GM12878 (cell line): ENCODE data around the gene ITGB8. TPM values are rescaled to one million over a fixed set of nuclear protein-coding genes. Genes with fewer than 3 reads are reported as not detected.
A peak's percentile ranks its signal among the peaks of the same experiment; 100 is the strongest.

Experiments used
- ATAC-seq: fragments of 200-7000 bp; cut with Tn5 transposase; 3 replicates; pipeline ENCODE4 v1.9.1; 2020; ENCODE audit warnings: mild to moderate bottlenecking, moderate library complexity
- BruUV-seq: library from RNA; stranded (reverse); fragments of 400-500 nt; replicated peaks from 2 replicates; lab custom pipeline; 2021; lab: Mats Ljungman, UMichigan
- CTCF ChIA-PET: fragments of 300-600 bp; sonication (Branson Sonifier 250); formaldehyde crosslinking; extraction: SDS; loops from one replicate; lab custom pipeline; 2021; ENCODE audit warnings: inconsistent platforms; lab: Yijun Ruan, JAX
- POLR2A ChIA-PET: fragments of 350-600 bp; formaldehyde crosslinking; extraction: SDS; loops from one replicate; lab custom pipeline; 2021; ENCODE audit warnings: inconsistent platforms; lab: Charles Lee
- RAD21 ChIA-PET: fragments of 300-600 bp; sonication (Branson Sonifier 250); formaldehyde crosslinking; loops from one replicate; lab custom pipeline; 2023; ENCODE audit warnings: antibody characterized with exemption; ENCODE audit not compliant: unreplicated experiment; lab: Charles Lee
- SMC1A ChIA-PET: fragments of 300-600 bp; sonication (Branson Sonifier 250); formaldehyde crosslinking; loops from one replicate; lab custom pipeline; 2023; ENCODE audit not compliant: unreplicated experiment, uncharacterized antibody; lab: Charles Lee
- DNase-seq: peaks from one replicate; pipeline ENCODE4 v3.0.0-alpha.2; 2011; ENCODE audit warnings: low read depth, low spot score
- FAIRE-seq: peaks from 3 replicates; lab custom pipeline; 2011; peaks lifted over from hg19 to GRCh38; lab: Jason Lieb, UNC
- H2AFZ ChIP-seq: 2 replicates; pipeline ENCODE4 v1.6.0; 2011; ENCODE audit warnings: low read depth, low read length, control low read depth; ENCODE audit not compliant: control insufficient read depth
- H3K27ac ChIP-seq: 2 replicates; pipeline ENCODE4 v1.5.1; 2011; ENCODE audit warnings: control low read depth; ENCODE audit not compliant: control insufficient read depth, insufficient read depth
- H3K27me3 ChIP-seq, 2 experiments: replicated peaks in 1 of 2; 2 replicates each; pipeline versions ENCODE4 v1.6.0 to v1.6.1; 2011; ENCODE audit warnings: low read length in 1 of 2; ENCODE audit not compliant: control insufficient read depth in 2 of 2, insufficient read depth in 2 of 2
- H3K36me3 ChIP-seq, 2 experiments: 2 replicates each; pipeline ENCODE4 v1.5.1; 2011; ENCODE audit warnings: low read length in 1 of 2; ENCODE audit not compliant: control insufficient read depth in 2 of 2, insufficient read depth in 2 of 2
- H3K4me1 ChIP-seq: 2 replicates; pipeline ENCODE4 v1.6.1; 2011; ENCODE audit warnings: mild to moderate bottlenecking, low read length, moderate library complexity, mixed read lengths; ENCODE audit not compliant: control insufficient read depth, insufficient read depth
- H3K4me2 ChIP-seq: 2 replicates; pipeline ENCODE4 v1.6.0; 2011; ENCODE audit warnings: control low read depth; ENCODE audit not compliant: control insufficient read depth, insufficient read depth
- H3K4me3 ChIP-seq: fragments of 200-600 bp; sonication (generic); 2 replicates; pipeline ENCODE4 v1.5.1; 2016
- H3K79me2 ChIP-seq: 2 replicates; pipeline ENCODE4 v1.6.0; 2011; ENCODE audit warnings: low read length; ENCODE audit not compliant: control insufficient read depth, insufficient read depth
- H3K9ac ChIP-seq: 2 replicates; pipeline ENCODE4 v1.8.0; 2011; ENCODE audit warnings: low read length, control low read depth, mixed read lengths; ENCODE audit not compliant: control insufficient read depth, insufficient read depth
- H3K9me3 ChIP-seq: replicated peaks from 3 replicates; pipeline ENCODE4 v1.5.1; 2011; ENCODE audit warnings: mild to moderate bottlenecking, low read length; ENCODE audit not compliant: control insufficient read depth, insufficient read depth
- H4K20me1 ChIP-seq: 2 replicates; pipeline ENCODE4 v1.6.0; 2011; ENCODE audit not compliant: control insufficient read depth, insufficient read depth
- BRCA1 ChIP-seq: IDR thresholded peaks from 2 replicates; pipeline ENCODE4 v1.6.1; 2011; ENCODE audit warnings: low read depth, low read length, improper control_type of control experiment
- IRF4 ChIP-seq: IDR thresholded peaks from 2 replicates; pipeline ENCODE4 v1.6.1; 2011; ENCODE audit warnings: low read depth, low read length
- NFXL1 ChIP-seq: fragments of 450-650 bp; IDR thresholded peaks from 2 replicates; pipeline ENCODE4 v1.6.1; 2017; ENCODE audit warnings: antibody characterized with exemption, mild to moderate bottlenecking, borderline replicate concordance
- NRF1 ChIP-seq: conservative IDR thresholded peaks from 2 replicates; pipeline ENCODE4 v1.6.1; 2011; ENCODE audit warnings: mild to moderate bottlenecking, low read depth, low read length, improper control_type of control experiment
- POLR2AphosphoS5 ChIP-seq: IDR thresholded peaks from 2 replicates; pipeline ENCODE4 v1.6.1; 2011; ENCODE audit warnings: mild to moderate bottlenecking, low read length, inconsistent platforms
- RAD51 ChIP-seq: fragments of 450-650 bp; IDR thresholded peaks from 2 replicates; pipeline ENCODE4 v1.6.1; 2016; ENCODE audit warnings: moderate library complexity, mild to moderate bottlenecking, inconsistent platforms
- RBBP5 ChIP-seq: fragments of 200-600 bp; sonication (generic); conservative IDR thresholded peaks from 2 replicates; pipeline ENCODE4 v1.6.1; 2016
- SPI1 ChIP-seq: IDR thresholded peaks from 2 replicates; pipeline ENCODE4 v1.6.1; 2011; ENCODE audit warnings: low read depth, mild to moderate bottlenecking, low read length, moderate library complexity, borderline replicate concordance; ENCODE audit not compliant: insufficient read depth
- SREBF1 ChIP-seq: IDR thresholded peaks from 2 replicates; pipeline ENCODE4 v1.6.1; 2012; ENCODE audit warnings: mild to moderate bottlenecking, low read length
- SREBF2 ChIP-seq: IDR thresholded peaks from 2 replicates; pipeline ENCODE4 v1.6.1; 2012; ENCODE audit warnings: mild to moderate bottlenecking, low read length
- TAF1 ChIP-seq: IDR thresholded peaks from 2 replicates; pipeline ENCODE4 v1.6.1; 2011; ENCODE audit warnings: mild to moderate bottlenecking, low read depth, low read length, borderline replicate concordance
- ZBTB40 ChIP-seq: fragments of 450-650 bp; IDR thresholded peaks from 2 replicates; pipeline ENCODE4 v1.6.1; 2016; ENCODE audit warnings: mild to moderate bottlenecking, moderate library complexity, borderline replicate concordance
- ZNF24 ChIP-seq: fragments of 450-650 bp; IDR thresholded peaks from 2 replicates; pipeline ENCODE4 v1.6.1; 2017; ENCODE audit warnings: antibody characterized with exemption, mild to moderate bottlenecking
- in situ Hi-C: fragments of 300-500 bp; cut with MboI; formaldehyde crosslinking; loops from 9 replicates; pipeline ENCODE4 v1.14.3; 2018; ENCODE audit warnings: mixed read lengths
- intact Hi-C: fragments of 100-400 bp; cut with micrococcal nuclease; formaldehyde crosslinking; loops from one replicate; pipeline ENCODE4 v1.14.2; 2022; ENCODE audit not compliant: unreplicated experiment
- polyA plus RNA-seq, 11 experiments: library from polyadenylated mRNA; depleted of rRNA in 4 of 11; unstranded in 6 of 11; stranded (reverse) in 5 of 11; fragments of >200 nt; fragmentation: Nextera tagmentation in 4 of 11; fragmentation: Illumina TruSeq in 1 of 11; extraction: Ambion mirVana in 4 of 11; extraction: Trizol in 1 of 11; gene quantifications; 1 replicate in 1 of 11; 2 replicates in 10 of 11; pipeline versions ENCODE4 v1.2.1 to v1.2.3, GENCODE V29; 2011 to 2016; ENCODE audit warnings: inconsistent platforms in 2 of 11, missing spikeins in 2 of 11, low read depth in 1 of 11
- total RNA-seq, 4 experiments: library from RNA; depleted of rRNA in 3 of 4; stranded (reverse); fragments of >200 nt in 3 of 4; fragmentation: Illumina TruSeq in 1 of 4; extraction: Trizol in 1 of 4; gene quantifications; 2 replicates each; pipeline versions ENCODE4 v1.2.1 to v1.2.3, GENCODE V29; 2013 to 2021
- TF ChIP-seq, protein P1 (sequence below): fragments of 450-650 bp; IDR thresholded peaks from 2 replicates; pipeline ENCODE4 v1.6.1; 2016; ENCODE audit warnings: mild to moderate bottlenecking
- TF ChIP-seq, protein P2 (sequence below): fragments of 450-650 bp; IDR thresholded peaks from 2 replicates; pipeline ENCODE4 v1.6.1; 2017; ENCODE audit warnings: mild to moderate bottlenecking
- TF ChIP-seq, protein P3 (sequence below): fragments of 450-650 bp; conservative IDR thresholded peaks from 2 replicates; pipeline ENCODE4 v1.6.1; 2017; ENCODE audit warnings: mild to moderate bottlenecking, moderate library complexity

The ITGB8 gene
- total and polyA plus RNA-seq, 10 of the 15 experiments (the other 5 are each of a cell fraction or from before 2014, with no cell fraction given) = 0.37 to 26.2 (median 1.5) TPM

DNA sequence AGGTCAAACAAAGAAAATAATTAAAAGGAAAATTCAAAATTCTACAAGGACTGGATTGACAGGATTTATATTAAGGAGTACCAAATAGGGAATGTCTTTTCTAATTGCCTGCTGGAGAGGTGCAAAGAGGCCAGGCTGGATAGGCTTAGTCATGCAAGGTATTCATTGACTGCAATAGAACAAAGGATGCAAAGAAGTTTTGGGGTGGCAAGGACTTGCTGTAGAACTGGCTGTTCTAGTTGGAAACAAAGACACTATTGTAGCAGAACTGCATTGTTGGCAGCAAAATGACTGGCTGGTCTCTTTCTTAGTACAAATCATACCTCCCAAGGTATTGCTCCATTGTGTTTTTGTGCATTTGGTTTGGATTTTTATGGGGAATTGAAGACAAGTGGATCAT is 10.1 kb downstream of the ITGB8 start:
- no peak for DNase-seq
- Histone ChIP-seq H2AFZ (no peak overlapping the region), H3K9ac (no peak overlapping the region), H3K4me2 (no peak overlapping the region), H3K27ac (no peak overlapping the region), H3K4me3 (no peak overlapping the region), H3K27me3 (no peaks in the 10 kb centered on the region), H3K79me2 (no peaks in the 10 kb centered on the region), H4K20me1 (no peaks in the 10 kb centered on the region), H3K4me1 (no peaks in the 10 kb centered on the region), H3K36me3 (no peaks in the 10 kb centered on the region), H3K9me3 (no peaks in the 10 kb centered on the region)
- intact Hi-C loops = no loop called here
- BruUV-seq = no TSS peak
- RAD21 ChIA-PET = no interaction called here
- ATAC-seq = peak; percentile 43
- FAIRE-seq = no peak
- CTCF ChIA-PET = interaction anchor here (0.7 to 1.4 kb wide), 2 partner anchors 61 to 627 kb away, joined by 3 read pairs; no protein-coding TSS in a partner anchor
- in situ Hi-C loops = no loop called here
- POLR2A ChIA-PET = interaction anchor here (0.6 to 0.9 kb wide), 2 partner anchors 59 to 627 kb away, joined by 3 read pairs; no protein-coding TSS in a partner anchor
- SMC1A ChIA-PET = interaction anchor here (0.7 kb wide), 1 partner anchor 92 kb away, joined by 3 read pairs; no protein-coding TSS in a partner anchor
- TF ChIP-seq IRF4 (no peak), BRCA1 (no peak), ZBTB40 (no peak), POLR2AphosphoS5 (no peak), NRF1 (no peak), TAF1 (no peak), SREBF1 (no peak), RAD51 (no peak), NFXL1 (no peak), SPI1 (no peak), SREBF2 (no peak), RBBP5 (no peak), ZNF24 (no peak)
- TF ChIP-seq, protein P1, sequence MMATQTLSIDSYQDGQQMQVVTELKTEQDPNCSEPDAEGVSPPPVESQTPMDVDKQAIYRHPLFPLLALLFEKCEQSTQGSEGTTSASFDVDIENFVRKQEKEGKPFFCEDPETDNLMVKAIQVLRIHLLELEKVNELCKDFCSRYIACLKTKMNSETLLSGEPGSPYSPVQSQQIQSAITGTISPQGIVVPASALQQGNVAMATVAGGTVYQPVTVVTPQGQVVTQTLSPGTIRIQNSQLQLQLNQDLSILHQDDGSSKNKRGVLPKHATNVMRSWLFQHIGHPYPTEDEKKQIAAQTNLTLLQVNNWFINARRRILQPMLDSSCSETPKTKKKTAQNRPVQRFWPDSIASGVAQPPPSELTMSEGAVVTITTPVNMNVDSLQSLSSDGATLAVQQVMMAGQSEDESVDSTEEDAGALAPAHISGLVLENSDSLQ = no peak
- TF ChIP-seq, protein P2, sequence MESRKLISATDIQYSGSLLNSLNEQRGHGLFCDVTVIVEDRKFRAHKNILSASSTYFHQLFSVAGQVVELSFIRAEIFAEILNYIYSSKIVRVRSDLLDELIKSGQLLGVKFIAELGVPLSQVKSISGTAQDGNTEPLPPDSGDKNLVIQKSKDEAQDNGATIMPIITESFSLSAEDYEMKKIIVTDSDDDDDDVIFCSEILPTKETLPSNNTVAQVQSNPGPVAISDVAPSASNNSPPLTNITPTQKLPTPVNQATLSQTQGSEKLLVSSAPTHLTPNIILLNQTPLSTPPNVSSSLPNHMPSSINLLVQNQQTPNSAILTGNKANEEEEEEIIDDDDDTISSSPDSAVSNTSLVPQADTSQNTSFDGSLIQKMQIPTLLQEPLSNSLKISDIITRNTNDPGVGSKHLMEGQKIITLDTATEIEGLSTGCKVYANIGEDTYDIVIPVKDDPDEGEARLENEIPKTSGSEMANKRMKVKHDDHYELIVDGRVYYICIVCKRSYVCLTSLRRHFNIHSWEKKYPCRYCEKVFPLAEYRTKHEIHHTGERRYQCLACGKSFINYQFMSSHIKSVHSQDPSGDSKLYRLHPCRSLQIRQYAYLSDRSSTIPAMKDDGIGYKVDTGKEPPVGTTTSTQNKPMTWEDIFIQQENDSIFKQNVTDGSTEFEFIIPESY = no peak
- TF ChIP-seq, protein P3, sequence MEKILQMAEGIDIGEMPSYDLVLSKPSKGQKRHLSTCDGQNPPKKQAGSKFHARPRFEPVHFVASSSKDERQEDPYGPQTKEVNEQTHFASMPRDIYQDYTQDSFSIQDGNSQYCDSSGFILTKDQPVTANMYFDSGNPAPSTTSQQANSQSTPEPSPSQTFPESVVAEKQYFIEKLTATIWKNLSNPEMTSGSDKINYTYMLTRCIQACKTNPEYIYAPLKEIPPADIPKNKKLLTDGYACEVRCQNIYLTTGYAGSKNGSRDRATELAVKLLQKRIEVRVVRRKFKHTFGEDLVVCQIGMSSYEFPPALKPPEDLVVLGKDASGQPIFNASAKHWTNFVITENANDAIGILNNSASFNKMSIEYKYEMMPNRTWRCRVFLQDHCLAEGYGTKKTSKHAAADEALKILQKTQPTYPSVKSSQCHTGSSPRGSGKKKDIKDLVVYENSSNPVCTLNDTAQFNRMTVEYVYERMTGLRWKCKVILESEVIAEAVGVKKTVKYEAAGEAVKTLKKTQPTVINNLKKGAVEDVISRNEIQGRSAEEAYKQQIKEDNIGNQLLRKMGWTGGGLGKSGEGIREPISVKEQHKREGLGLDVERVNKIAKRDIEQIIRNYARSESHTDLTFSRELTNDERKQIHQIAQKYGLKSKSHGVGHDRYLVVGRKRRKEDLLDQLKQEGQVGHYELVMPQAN = no peak
